ENCODE data around the gene MORC3. TPM values are rescaled to one million over a fixed set of nuclear protein-coding genes. Genes with fewer than 3 reads are reported as not detected.
"Not testable (repeated sequence)": the region's sequence is repeated elsewhere in the genome, so short reads cannot be mapped to it uniquely, and the experiment has no call there.

MORC3 gene, protein sequence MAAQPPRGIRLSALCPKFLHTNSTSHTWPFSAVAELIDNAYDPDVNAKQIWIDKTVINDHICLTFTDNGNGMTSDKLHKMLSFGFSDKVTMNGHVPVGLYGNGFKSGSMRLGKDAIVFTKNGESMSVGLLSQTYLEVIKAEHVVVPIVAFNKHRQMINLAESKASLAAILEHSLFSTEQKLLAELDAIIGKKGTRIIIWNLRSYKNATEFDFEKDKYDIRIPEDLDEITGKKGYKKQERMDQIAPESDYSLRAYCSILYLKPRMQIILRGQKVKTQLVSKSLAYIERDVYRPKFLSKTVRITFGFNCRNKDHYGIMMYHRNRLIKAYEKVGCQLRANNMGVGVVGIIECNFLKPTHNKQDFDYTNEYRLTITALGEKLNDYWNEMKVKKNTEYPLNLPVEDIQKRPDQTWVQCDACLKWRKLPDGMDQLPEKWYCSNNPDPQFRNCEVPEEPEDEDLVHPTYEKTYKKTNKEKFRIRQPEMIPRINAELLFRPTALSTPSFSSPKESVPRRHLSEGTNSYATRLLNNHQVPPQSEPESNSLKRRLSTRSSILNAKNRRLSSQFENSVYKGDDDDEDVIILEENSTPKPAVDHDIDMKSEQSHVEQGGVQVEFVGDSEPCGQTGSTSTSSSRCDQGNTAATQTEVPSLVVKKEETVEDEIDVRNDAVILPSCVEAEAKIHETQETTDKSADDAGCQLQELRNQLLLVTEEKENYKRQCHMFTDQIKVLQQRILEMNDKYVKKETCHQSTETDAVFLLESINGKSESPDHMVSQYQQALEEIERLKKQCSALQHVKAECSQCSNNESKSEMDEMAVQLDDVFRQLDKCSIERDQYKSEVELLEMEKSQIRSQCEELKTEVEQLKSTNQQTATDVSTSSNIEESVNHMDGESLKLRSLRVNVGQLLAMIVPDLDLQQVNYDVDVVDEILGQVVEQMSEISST
- total RNA-seq (16.7 and 31.8 TPM in 2 replicates), polyA plus RNA-seq (15.6 and 25.4 TPM in 2 replicates)

- Histone ChIP-seq H3K27me3 (no peaks in the 10 kb centered on the region), H3K27ac (peak within 1 kb of the TSS; percentile 99), H3K36me3 (peaks cover 3% of the 10 kb centered on the region), H3K4me1 (ENCODE audit: low read depth) (peaks cover 12% of the 10 kb centered on the region), H3K9me3 (ENCODE audit: low read depth) (no peaks in the 10 kb centered on the region), H3K4me3 (peak within 1 kb of the TSS; percentile 78)
- no peak for TF ChIP-seq CTCF (IDR thresholded peaks at IDR 0.05; ENCODE audit: low read depth, low read length)
- DNase-seq (ENCODE audit: low read depth in 1 of 2, low spot score in 1 of 2): peak; percentile 99 to 100
Measured at GRCh38 chr21:36319767-36320420, at the start of gene MORC3. Gene MORC3, plus strand, starts transcription at chr21:36320197. Its CDS starts 68 bp downstream, at chr21:36320265.

- not testable (repeated sequence) for DNase-seq (ENCODE audit: low read depth in 1 of 2, low spot score in 1 of 2); H3K36me3 ChIP-seq; H3K27ac ChIP-seq; H3K27me3 ChIP-seq; H3K9me3 ChIP-seq (ENCODE audit: low read depth); H3K4me1 ChIP-seq (ENCODE audit: low read depth); H3K4me3 ChIP-seq
Measured at GRCh38 chr21:36270786-36271695, 49.0 kb upstream of the MORC3 start.

DNA sequence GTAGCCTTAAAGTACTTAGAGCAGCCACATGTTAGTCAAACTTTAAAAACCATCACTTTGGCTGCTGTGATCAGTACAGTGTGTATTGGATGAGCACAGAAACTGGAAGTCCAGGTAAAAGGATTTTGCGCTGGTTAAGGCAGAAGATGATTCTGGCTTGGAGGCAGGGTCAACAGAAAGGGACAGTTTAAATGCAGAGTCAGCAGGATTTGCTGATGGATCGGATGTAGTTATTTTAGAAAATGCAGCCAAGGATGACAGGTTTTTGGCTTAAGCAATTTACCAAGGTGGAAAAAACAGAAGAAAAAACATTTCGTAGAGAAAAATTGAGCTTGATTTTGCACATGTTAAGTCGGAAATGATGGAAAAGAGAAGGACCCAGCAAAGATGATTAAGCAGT, 45.9 kb upstream of the MORC3 start:
- H3K4me1 ChIP-seq (ENCODE audit: low read depth): peaks cover 9% of the 10 kb centered on the region
- H3K36me3 ChIP-seq: no peaks in the 10 kb centered on the region
- H3K27ac ChIP-seq: no peak overlapping the region
- no peak for TF ChIP-seq CTCF (IDR thresholded peaks at IDR 0.05; ENCODE audit: low read depth, low read length)
- H3K27me3 ChIP-seq: no peaks in the 10 kb centered on the region
- no peaks in the 10 kb centered on the region for H3K9me3 ChIP-seq (ENCODE audit: low read depth)
- H3K4me3 ChIP-seq: no peak overlapping the region
- no peak for DNase-seq (ENCODE audit: low read depth in 1 of 2, low spot score in 1 of 2)

- no peak for TF ChIP-seq CTCF (IDR thresholded peaks at IDR 0.05; ENCODE audit: low read depth, low read length)
- H3K9me3 ChIP-seq (ENCODE audit: low read depth): no peaks in the 10 kb centered on the region
- DNase-seq (ENCODE audit: low read depth in 1 of 2, low spot score in 1 of 2): no peak
- H3K36me3 ChIP-seq: no peaks in the 10 kb centered on the region
- H3K27me3 ChIP-seq: no peaks in the 10 kb centered on the region
- no peaks in the 10 kb centered on the region for H3K4me1 ChIP-seq (ENCODE audit: low read depth)
- no peak overlapping the region for H3K4me3 ChIP-seq
- H3K27ac ChIP-seq: no peak overlapping the region
Measured at GRCh38 chr21:36282568-36283230, 37.3 kb upstream of the MORC3 start.

- H3K4me1 ChIP-seq (ENCODE audit: low read depth); H3K27me3 ChIP-seq; H3K36me3 ChIP-seq; H3K9me3 ChIP-seq (ENCODE audit: low read depth); DNase-seq (ENCODE audit: low read depth in 1 of 2, low spot score in 1 of 2); H3K27ac ChIP-seq; H3K4me3 ChIP-seq: not testable (repeated sequence)
Measured at GRCh38 chr21:36283231-36283622, 36.8 kb upstream of the MORC3 start.
